Peyer's patch (tissue), 4 donors: ENCODE data around the gene GRIA3. TPM values are rescaled to one million over a fixed set of nuclear protein-coding genes. Genes with fewer than 3 reads are reported as not detected.
"Not testable (repeated sequence)": the region's sequence is repeated elsewhere in the genome, so short reads cannot be mapped to it uniquely, and the experiment has no call there.

Source experiments
- DNase-seq, 3 donors: peaks; one replicate each; pipeline ENCODE4 v3.0.0-alpha.2; 2017 to 2019
- H3K27ac ChIP-seq, 4 donors: fragments of 200-600 bp; sonication (generic); one replicate each; pipeline ENCODE4 v1.5.1; 2016 to 2019
- H3K27me3 ChIP-seq, 2 donors: fragments of 200-600 bp; sonication (generic); one replicate each; pipeline ENCODE4 v1.5.1; 2019
- H3K36me3 ChIP-seq, 3 donors: fragments of 200-600 bp; sonication (generic); one replicate each; pipeline ENCODE4 v1.5.1; 2016 to 2019
- H3K4me1 ChIP-seq, 4 donors: fragments of 200-600 bp; sonication (generic); one replicate each; pipeline ENCODE4 v1.5.1; 2016 to 2019
- H3K4me3 ChIP-seq, 4 donors: fragments of 200-600 bp; sonication (generic); 1 replicate in 3 of 4; 2 replicates in 1 of 4; pipeline ENCODE4 v1.5.1; 2016 to 2019; ENCODE audit warnings: mild to moderate bottlenecking in 1 of 4
- H3K9me3 ChIP-seq, 4 donors: fragments of 200-600 bp; sonication (generic); one replicate each; pipeline ENCODE4 v1.5.1; 2016 to 2019; ENCODE audit warnings: mild to moderate bottlenecking in 1 of 4
- POLR2A ChIP-seq, 2 donors: fragments of 450-650 bp; IDR thresholded peaks; one replicate each; pipeline ENCODE4 v1.5.1; 2017; ENCODE audit warnings: antibody characterized with exemption in 2 of 2, mild to moderate bottlenecking in 2 of 2, moderate library complexity in 2 of 2
- total RNA-seq, 4 donors: library from RNA; depleted of rRNA; stranded (reverse); fragments of >200 nt; gene quantifications; one replicate each; pipeline ENCODE4 v1.1.0, GENCODE V29; 2016
- TF ChIP-seq, protein P1 (sequence below), 6 experiments: fragments of 450-650 bp in 4 of 6; fragments of 200-600 bp in 2 of 6; sonication (generic) in 1 of 6; IDR thresholded peaks; one replicate each; pipeline ENCODE4 v1.5.1; 2017 to 2019; ENCODE audit warnings: antibody characterized with exemption in 6 of 6, mild to moderate bottlenecking in 3 of 6, moderate library complexity in 1 of 6

GRIA3 gene
- total RNA-seq, 4 donors from 2014 or later: 0.47 to 12.4 TPM; not detected in 2

DNA sequence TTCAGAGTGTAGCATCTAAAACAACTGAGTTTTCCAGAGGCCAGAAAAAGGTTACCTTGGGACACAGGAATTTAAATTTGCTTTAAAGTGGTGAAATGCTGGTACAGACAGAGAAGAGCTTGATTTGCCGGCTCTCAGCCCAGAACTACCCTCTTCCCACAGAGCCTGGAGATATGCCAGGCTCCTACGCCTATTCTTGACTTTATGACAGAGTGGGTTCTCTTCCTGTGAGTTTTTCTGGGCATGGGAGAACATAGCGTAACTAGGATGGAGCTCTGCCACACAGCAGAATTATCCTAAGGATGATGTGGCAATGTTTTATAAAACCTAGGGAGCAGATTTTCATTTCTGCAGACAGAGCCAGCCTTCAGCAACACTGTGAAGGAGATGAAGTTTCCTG, 241.8 kb downstream of the GRIA3 start:
- Histone ChIP-seq H3K36me3 (no peaks in the 10 kb centered on the region), H3K27me3 (no peaks in the 10 kb centered on the region), H3K9me3 (no peaks in the 10 kb centered on the region), H3K4me1 (no peaks in the 10 kb centered on the region), H3K4me3 (no peak overlapping the region), H3K27ac (no peak overlapping the region)
- TF ChIP-seq, protein P1, sequence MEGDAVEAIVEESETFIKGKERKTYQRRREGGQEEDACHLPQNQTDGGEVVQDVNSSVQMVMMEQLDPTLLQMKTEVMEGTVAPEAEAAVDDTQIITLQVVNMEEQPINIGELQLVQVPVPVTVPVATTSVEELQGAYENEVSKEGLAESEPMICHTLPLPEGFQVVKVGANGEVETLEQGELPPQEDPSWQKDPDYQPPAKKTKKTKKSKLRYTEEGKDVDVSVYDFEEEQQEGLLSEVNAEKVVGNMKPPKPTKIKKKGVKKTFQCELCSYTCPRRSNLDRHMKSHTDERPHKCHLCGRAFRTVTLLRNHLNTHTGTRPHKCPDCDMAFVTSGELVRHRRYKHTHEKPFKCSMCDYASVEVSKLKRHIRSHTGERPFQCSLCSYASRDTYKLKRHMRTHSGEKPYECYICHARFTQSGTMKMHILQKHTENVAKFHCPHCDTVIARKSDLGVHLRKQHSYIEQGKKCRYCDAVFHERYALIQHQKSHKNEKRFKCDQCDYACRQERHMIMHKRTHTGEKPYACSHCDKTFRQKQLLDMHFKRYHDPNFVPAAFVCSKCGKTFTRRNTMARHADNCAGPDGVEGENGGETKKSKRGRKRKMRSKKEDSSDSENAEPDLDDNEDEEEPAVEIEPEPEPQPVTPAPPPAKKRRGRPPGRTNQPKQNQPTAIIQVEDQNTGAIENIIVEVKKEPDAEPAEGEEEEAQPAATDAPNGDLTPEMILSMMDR (IDR thresholded peaks at IDR 0.05): no peak
- no peak for TF ChIP-seq POLR2A (IDR thresholded peaks at IDR 0.05)
- no peak for DNase-seq

GRCh38 chrX:123432361-123433150, 248.5 kb downstream of the GRIA3 start:
- no peak for DNase-seq
- H3K27ac ChIP-seq: no peak overlapping the region
- no peak for TF ChIP-seq POLR2A (IDR thresholded peaks at IDR 0.05)

GRCh38 chrX:123436512-123437136, 252.5 kb downstream of the GRIA3 start:
- Histone ChIP-seq H3K4me1 (no peaks in the 10 kb centered on the region), H3K27me3 (no peaks in the 10 kb centered on the region), H3K4me3 (no peak overlapping the region), H3K9me3 (no peaks in the 10 kb centered on the region), H3K27ac (no peak overlapping the region), H3K36me3 (no peaks in the 10 kb centered on the region)
- TF ChIP-seq, protein P1 (IDR thresholded peaks at IDR 0.05): no peak
- no peak for TF ChIP-seq POLR2A (IDR thresholded peaks at IDR 0.05)
- DNase-seq: no peak

More at GRCh38 chrX:123432361-123433150, 248.5 kb downstream of the GRIA3 start:
- Histone ChIP-seq H3K4me1 (no peaks in the 10 kb centered on the region), H3K27me3 (no peaks in the 10 kb centered on the region), H3K9me3 (no peaks in the 10 kb centered on the region), H3K36me3 (no peaks in the 10 kb centered on the region), H3K4me3 (no peak overlapping the region)

- not testable (repeated sequence) for H3K36me3 ChIP-seq, H3K4me1 ChIP-seq, H3K27ac ChIP-seq, H3K4me3 ChIP-seq, DNase-seq, H3K27me3 ChIP-seq, H3K9me3 ChIP-seq
Measured at GRCh38 chrX:123439926-123440325, 255.8 kb downstream of the GRIA3 start.

DNA sequence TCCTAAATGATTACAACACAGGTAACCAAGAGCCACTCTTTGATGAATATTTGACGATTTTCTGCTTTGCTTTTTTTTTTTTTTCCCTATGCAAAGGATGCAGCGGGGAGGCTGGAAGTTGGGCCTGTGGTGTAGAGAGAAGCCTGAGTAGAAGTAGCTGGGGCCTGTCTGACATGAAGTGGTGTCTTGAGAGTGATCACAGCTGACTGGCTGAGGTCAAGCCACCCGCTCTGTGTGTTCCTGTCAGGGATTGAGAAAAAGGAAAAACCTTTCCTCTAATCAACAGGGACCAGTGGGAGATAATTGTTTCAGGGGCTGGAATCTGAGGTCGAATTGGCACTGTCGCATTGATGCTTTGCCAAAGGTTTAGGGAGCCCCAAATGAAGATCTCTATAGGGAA, 258.7 kb downstream of the GRIA3 start:
- no peak overlapping the region for H3K4me3 ChIP-seq
- H3K27ac ChIP-seq: no peak overlapping the region
- TF ChIP-seq, protein P1 (IDR thresholded peaks at IDR 0.05): no peak
- TF ChIP-seq POLR2A (IDR thresholded peaks at IDR 0.05): no peak
- DNase-seq: no peak
- H3K36me3 ChIP-seq: no peaks in the 10 kb centered on the region
- no peaks in the 10 kb centered on the region for H3K4me1 ChIP-seq
- no peaks in the 10 kb centered on the region for H3K9me3 ChIP-seq
- H3K27me3 ChIP-seq: no peaks in the 10 kb centered on the region

GRCh38 chrX:123447506-123447905, 263.4 kb downstream of the GRIA3 start:
- H3K4me1 ChIP-seq: no peaks in the 10 kb centered on the region
- no peaks in the 10 kb centered on the region for H3K36me3 ChIP-seq
- no peak overlapping the region for H3K4me3 ChIP-seq
- TF ChIP-seq POLR2A (IDR thresholded peaks at IDR 0.05): no peak
- TF ChIP-seq, protein P1 (IDR thresholded peaks at IDR 0.05): no peak
- no peaks in the 10 kb centered on the region for H3K9me3 ChIP-seq
- H3K27ac ChIP-seq: no peak overlapping the region
- H3K27me3 ChIP-seq: no peaks in the 10 kb centered on the region
- DNase-seq: no peak
